Measurements from ENCODE around the gene KRTAP6-3. TPM values are rescaled to one million over a fixed set of nuclear protein-coding genes. Genes with fewer than 3 reads are reported as not detected.

The KRTAP6-3 gene
- total RNA-seq, 4 donors from 2014 or later: not detected

- Histone ChIP-seq H3K27me3 (no peaks in the 10 kb centered on the region), H3K36me3 (no peaks in the 10 kb centered on the region), H3K9me3 (no peaks in the 10 kb centered on the region), H3K27ac (no peak overlapping the region), H3K4me3 (no peak overlapping the region), H3K4me1 (no peaks in the 10 kb centered on the region)
- TF ChIP-seq POLR2A (IDR thresholded peaks at IDR 0.05) (no peak), CTCF (IDR thresholded peaks at IDR 0.05) (no peak)
- intact Hi-C loops (cut with DNase I; ENCODE audit: low total_unique reads): no loop called here
- DNase-seq: no peak
Observed at GRCh38 chr21:30629200-30629599, 37.0 kb downstream of the KRTAP6-3 start.

- Histone ChIP-seq H3K9me3 (no peaks in the 10 kb centered on the region), H3K36me3 (no peaks in the 10 kb centered on the region), H3K4me1 (no peaks in the 10 kb centered on the region), H3K4me3 (no peak within 1 kb of the TSS), H3K27me3 (no peaks in the 10 kb centered on the region), H3K27ac (no peak within 1 kb of the TSS)
- no peak for TF ChIP-seq CTCF (IDR thresholded peaks at IDR 0.05)
- TF ChIP-seq POLR2A (IDR thresholded peaks at IDR 0.05): no peak
- intact Hi-C loops (cut with DNase I; ENCODE audit: low total_unique reads): no loop called here
- no peak for DNase-seq
Observed at GRCh38 chr21:30634906-30635305, 42.7 kb downstream of the KRTAP6-3 start, which contains the start of gene KRTAP20-2. Gene KRTAP20-2 (plus strand): TSS chr21:30635206. CDS start chr21:30635264, 58 bp downstream.

- Histone ChIP-seq H3K4me1 (no peaks in the 10 kb centered on the region), H3K27me3 (no peaks in the 10 kb centered on the region), H3K27ac (no peak overlapping the region), H3K9me3 (no peaks in the 10 kb centered on the region), H3K36me3 (no peaks in the 10 kb centered on the region), H3K4me3 (no peak overlapping the region)
- TF ChIP-seq POLR2A (IDR thresholded peaks at IDR 0.05): no peak
- TF ChIP-seq CTCF (IDR thresholded peaks at IDR 0.05): no peak
- DNase-seq: no peak
- intact Hi-C loops (cut with DNase I; ENCODE audit: low total_unique reads): no loop called here
Observed at GRCh38 chr21:30638686-30639085, 46.4 kb downstream of the KRTAP6-3 start.

GRCh38 chr21:30642564-30642963 lies 50.3 kb downstream of the KRTAP6-3 start, which contains the start of gene KRTAP20-3:
Gene KRTAP20-3 (plus strand): TSS chr21:30642864.
- Histone ChIP-seq H3K9me3 (no peaks in the 10 kb centered on the region), H3K27me3 (no peaks in the 10 kb centered on the region), H3K4me1 (no peaks in the 10 kb centered on the region), H3K27ac (no peak within 1 kb of the TSS), H3K36me3 (no peaks in the 10 kb centered on the region), H3K4me3 (no peak within 1 kb of the TSS)
- no peak for DNase-seq
- intact Hi-C loops (cut with DNase I; ENCODE audit: low total_unique reads): no loop called here
- no peak for TF ChIP-seq POLR2A (IDR thresholded peaks at IDR 0.05)
- TF ChIP-seq CTCF (IDR thresholded peaks at IDR 0.05): no peak

Small RNA genes within 50 kb of the gene (small RNA-seq; reads per million reads assigned to genes)
- gene KRTAP20-1: not detected
- gene KRTAP20-3: not detected
- not detected for gene KRTAP20-4
- gene KRTAP22-1: not detected
- gene KRTAP22-2: not detected

Other genes with a start within 250 kb of the KRTAP6-3 start
- not detected for gene KRTAP23-1, start 243.8 kb upstream of the KRTAP6-3 start, total RNA-seq
- gene KRTAP13-2, start 220.2 kb upstream of the KRTAP6-3 start, total RNA-seq: not detected
- not detected for gene KRTAP13-1, start 196.4 kb upstream of the KRTAP6-3 start, total RNA-seq
- gene KRTAP13-3, start 166.5 kb upstream of the KRTAP6-3 start, total RNA-seq: not detected
- not detected for gene KRTAP13-4, start 162.2 kb upstream of the KRTAP6-3 start, total RNA-seq
- not detected for gene KRTAP15-1, start 152.2 kb upstream of the KRTAP6-3 start, total RNA-seq
- gene KRTAP19-1, start 112.1 kb upstream of the KRTAP6-3 start, total RNA-seq: not detected
- gene KRTAP19-2, start 105.0 kb upstream of the KRTAP6-3 start, total RNA-seq: not detected
- gene KRTAP19-3, start 100.4 kb upstream of the KRTAP6-3 start, total RNA-seq: not detected
- gene KRTAP19-4, start 95.3 kb upstream of the KRTAP6-3 start, total RNA-seq: not detected
- not detected for gene KRTAP19-5, start 90.3 kb upstream of the KRTAP6-3 start, total RNA-seq
- gene KRTAP19-6, start 50.6 kb upstream of the KRTAP6-3 start, total RNA-seq: not detected
- gene KRTAP19-7, start 31.1 kb upstream of the KRTAP6-3 start, total RNA-seq: not detected
- not detected for gene KRTAP22-2, start 2.0 kb upstream of the KRTAP6-3 start, total RNA-seq
- not detected for gene KRTAP6-2, start 6.5 kb downstream of the KRTAP6-3 start, total RNA-seq
- gene KRTAP22-1, start 8.6 kb downstream of the KRTAP6-3 start, total RNA-seq: not detected
- gene KRTAP6-1, start 21.5 kb downstream of the KRTAP6-3 start, total RNA-seq: not detected
- gene KRTAP20-1, start 24.0 kb downstream of the KRTAP6-3 start, total RNA-seq: not detected
- not detected for gene KRTAP20-4, start 28.2 kb downstream of the KRTAP6-3 start, total RNA-seq
- not detected for gene KRTAP20-2, start 42.8 kb downstream of the KRTAP6-3 start, total RNA-seq
- gene KRTAP20-3, start 50.4 kb downstream of the KRTAP6-3 start, total RNA-seq: not detected
- gene KRTAP21-3, start 126.3 kb downstream of the KRTAP6-3 start, total RNA-seq: not detected
- gene KRTAP21-2, start 154.8 kb downstream of the KRTAP6-3 start, total RNA-seq: not detected
- not detected for gene KRTAP21-1, start 163.0 kb downstream of the KRTAP6-3 start, total RNA-seq
- not detected for gene KRTAP8-1, start 220.8 kb downstream of the KRTAP6-3 start, total RNA-seq
- gene KRTAP7-1, start 237.3 kb downstream of the KRTAP6-3 start, total RNA-seq: not detected

Data from uterus (tissue), 4 donors.